ENCODE data around the gene CNKSR1. TPM values are rescaled to one million over a fixed set of nuclear protein-coding genes. Genes with fewer than 3 reads are reported as not detected.

CNKSR1 gene
- total and polyA plus RNA-seq, 2 of the 8 experiments (the other 6 are each of a cell fraction or from before 2014, with no cell fraction given) = 13.9 to 14.5 TPM

DNA sequence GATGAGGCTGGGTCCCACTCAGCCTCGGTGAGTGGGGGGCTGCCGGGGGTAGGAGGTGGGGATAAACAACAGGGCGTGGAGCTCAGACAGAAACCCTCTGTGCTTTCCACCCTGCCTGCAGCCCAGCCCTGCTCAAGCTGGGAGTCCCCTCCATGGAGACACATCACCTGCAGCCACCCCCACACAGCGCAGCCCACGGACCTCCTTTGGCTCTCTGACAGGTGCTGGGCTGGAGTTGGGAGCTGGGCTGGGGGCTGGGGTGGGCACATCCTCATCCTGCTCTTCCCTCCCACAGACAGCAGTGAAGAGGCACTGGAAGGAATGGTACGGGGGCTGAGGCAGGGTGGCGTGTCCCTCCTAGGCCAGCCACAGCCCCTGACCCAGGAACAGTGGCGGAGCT lies 11.2 kb downstream of the CNKSR1 start:
- H3K27ac ChIP-seq (ENCODE audit: low read depth, low read length) = no peak overlapping the region
- H3K18ac ChIP-seq (ENCODE audit: extremely low read depth, low read length) = no peak overlapping the region
- no peak for FAIRE-seq
- H3K4ac ChIP-seq (replicated peaks; ENCODE audit: insufficient read length, low read depth, low read length) = no peak overlapping the region
- H3K79me2 ChIP-seq (ENCODE audit: control insufficient read depth in 1 of 2, insufficient read depth in 2 of 2, low read length in 2 of 2) = no peaks in the 10 kb centered on the region
- H2BK20ac ChIP-seq (ENCODE audit: low read length) = no peak overlapping the region
- no peak overlapping the region for H2BK15ac ChIP-seq (ENCODE audit: low read length)
- no peak overlapping the region for H3K4me2 ChIP-seq (ENCODE audit: insufficient read depth in 1 of 2, low read depth in 2 of 2, low read length in 2 of 2)
- H3K4me3 ChIP-seq (ENCODE audit: extremely low read depth in 1 of 4, insufficient read depth in 2 of 4, low read depth in 3 of 4, low read length in 4 of 4) = no peak overlapping the region
- no peak overlapping the region for H2AFZ ChIP-seq (ENCODE audit: low read length)
- no peak for TF ChIP-seq SIRT6 (IDR thresholded peaks at IDR 0.05; ENCODE audit: low read length)
- no peak for TF ChIP-seq CHD1 (IDR thresholded peaks at IDR 0.05; ENCODE audit: low read depth, low read length)
- TF ChIP-seq KDM5A (IDR thresholded peaks at IDR 0.05; ENCODE audit: low read length) = no peak
- no peak for TF ChIP-seq KDM4A (IDR thresholded peaks at IDR 0.05; ENCODE audit: low read depth, low read length, severe bottlenecking)
- no peak for TF ChIP-seq TAF7 (optimal IDR thresholded peaks at IDR 0.05; ENCODE audit: borderline replicate concordance, low read depth, low read length)
- TF ChIP-seq SRF (IDR thresholded peaks at IDR 0.05; ENCODE audit: low read depth, low read length) = no peak
- H4K5ac ChIP-seq (ENCODE audit: insufficient read length, low read depth, low read length) = no peak overlapping the region
- no peak overlapping the region for H3K9ac ChIP-seq (replicated peaks in 1 of 4; ENCODE audit: extremely low read depth in 1 of 4, low read depth in 3 of 4, low read length in 3 of 4)
- no peak overlapping the region for H3K14ac ChIP-seq (ENCODE audit: insufficient read length)
- WGBS, 2 experiments (ENCODE audit: extremely low coverage in 1 of 2, insufficient coverage in 1 of 2, insufficient read length in 1 of 2, insufficient replicate concordance in 2 of 2, low coverage in 1 of 2, low lambda C conversion rate in 2 of 2, missing lambda C conversion rate in 1 of 2) = 81% methylated on average over 6 of the region's 8 CpGs; no CpG with 5 or more reads in 1 of the 2 experiments
- H3K27me3 ChIP-seq (replicated peaks in 1 of 4; ENCODE audit: control insufficient read depth in 3 of 4, extremely low read depth in 1 of 4, insufficient read depth in 3 of 4, low read length in 3 of 4) = no peaks in the 10 kb centered on the region
- H3K23ac ChIP-seq (ENCODE audit: insufficient read length) = no peak overlapping the region
- no peaks in the 10 kb centered on the region for H3K23me2 ChIP-seq (ENCODE audit: low read depth, low read length)
- no peak overlapping the region for H4K8ac ChIP-seq (ENCODE audit: extremely low read depth, insufficient read depth, low read length)
- H2BK12ac ChIP-seq (ENCODE audit: low read depth, low read length) = no peak overlapping the region
- H2BK5ac ChIP-seq (ENCODE audit: low read depth, low read length) = no peak overlapping the region
- no peak overlapping the region for H3K56ac ChIP-seq (replicated peaks; ENCODE audit: insufficient read length, low read depth, low read length)
- peaks cover 0 to 7% (median 2%) of the 10 kb centered on the region in 4 experiments; a peak in 3 of 7 replicates for H3K4me1 ChIP-seq (replicated peaks in 1 of 4; ENCODE audit: control insufficient read depth in 3 of 4, insufficient read depth in 4 of 4, low read length in 3 of 4)
- H2AK5ac ChIP-seq (ENCODE audit: low read depth, low read length) = no peak overlapping the region
- no peaks in the 10 kb centered on the region for H3K79me1 ChIP-seq (ENCODE audit: low read depth, low read length)
- DNase-seq (ENCODE audit: low read depth in 1 of 2, low spot score in 2 of 2) = no peak
- ChIA-PET CTCF (ENCODE audit: partially characterized antibody) (interaction anchor here (1.1 to 12.6 kb wide), 6 partner anchors 12 to 96 kb away, joined by 3 to 159 read pairs (median 24); partner anchors contain the start of genes C1orf232, CEP85, CNKSR1 and ZNF593), POLR2A (ENCODE audit: partially characterized antibody) (interaction anchor here (0.6 to 3.2 kb wide), 7 partner anchors 10 to 224 kb away, joined by 4 to 22 read pairs (median 5); partner anchors contain the start of genes CNKSR1 and ZNF593OS)
- H2BK120ac ChIP-seq (replicated peaks; ENCODE audit: low read depth, low read length) = no peak overlapping the region
- H3K9me3 ChIP-seq (ENCODE audit: insufficient read depth in 2 of 2, low read depth in 1 of 2, low read length in 1 of 2) = no peaks in the 10 kb centered on the region
- peaks cover 0 to 10% (median 2%) of the 10 kb centered on the region in 4 experiments; a peak in 3 of 8 replicates for H3K36me3 ChIP-seq (ENCODE audit: control insufficient read depth in 2 of 4, insufficient read depth in 4 of 4, low read length in 3 of 4)
- H4K20me1 ChIP-seq (replicated peaks in 1 of 2; ENCODE audit: control insufficient read depth in 1 of 2, insufficient read depth in 2 of 2, low read length in 2 of 2) = no peaks in the 10 kb centered on the region
- H4K91ac ChIP-seq (replicated peaks; ENCODE audit: insufficient read length, low read length) = no peak overlapping the region
